Measurements from ENCODE around the gene ASPA.
"Not testable (repeated sequence)": the region's sequence is repeated elsewhere in the genome, so short reads cannot be mapped to it uniquely, and the experiment has no call there.

Gene ASPA

DNA sequence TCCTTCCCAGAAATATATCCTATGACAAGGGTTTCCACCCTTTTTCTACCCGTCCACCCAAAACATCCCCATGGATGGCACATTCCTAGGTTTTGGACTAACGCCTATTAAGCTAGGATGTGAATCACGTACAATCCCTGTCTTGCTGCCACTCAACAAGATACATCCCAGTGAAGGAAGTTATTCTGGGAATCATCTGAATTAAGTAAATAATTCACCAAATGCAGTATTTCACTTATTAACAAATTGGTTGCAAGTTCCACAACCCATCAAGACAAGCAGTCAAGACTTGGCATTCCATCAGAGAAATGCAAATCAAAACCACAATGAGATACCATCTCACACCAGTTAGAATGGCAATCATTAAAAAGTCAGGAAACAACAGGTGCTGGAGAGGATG lies 32.1 kb downstream of the ASPA start:
- DNase-seq (ENCODE audit: low spot score), result no peak

DNA sequence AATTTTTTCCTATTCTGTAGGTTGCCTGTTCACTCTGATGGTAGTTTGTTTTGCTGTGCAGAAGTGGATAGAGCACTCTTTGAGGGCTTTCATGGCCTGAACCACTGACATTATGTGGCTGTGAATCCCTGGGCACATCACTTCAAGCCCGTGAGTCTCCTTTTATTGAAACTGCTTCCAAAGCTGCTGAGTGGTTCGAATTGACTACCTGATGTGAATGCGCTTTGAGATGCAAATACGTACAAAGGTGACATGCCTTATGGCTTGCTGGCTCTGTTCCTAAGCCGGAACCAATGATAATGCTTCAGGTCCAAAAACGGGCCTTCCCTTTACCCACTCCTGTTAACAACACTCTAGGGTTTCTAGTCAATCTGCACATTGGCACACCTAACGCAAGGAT lies 34.3 kb downstream of the ASPA start:
- DNase-seq (ENCODE audit: low spot score), result no peak

DNA sequence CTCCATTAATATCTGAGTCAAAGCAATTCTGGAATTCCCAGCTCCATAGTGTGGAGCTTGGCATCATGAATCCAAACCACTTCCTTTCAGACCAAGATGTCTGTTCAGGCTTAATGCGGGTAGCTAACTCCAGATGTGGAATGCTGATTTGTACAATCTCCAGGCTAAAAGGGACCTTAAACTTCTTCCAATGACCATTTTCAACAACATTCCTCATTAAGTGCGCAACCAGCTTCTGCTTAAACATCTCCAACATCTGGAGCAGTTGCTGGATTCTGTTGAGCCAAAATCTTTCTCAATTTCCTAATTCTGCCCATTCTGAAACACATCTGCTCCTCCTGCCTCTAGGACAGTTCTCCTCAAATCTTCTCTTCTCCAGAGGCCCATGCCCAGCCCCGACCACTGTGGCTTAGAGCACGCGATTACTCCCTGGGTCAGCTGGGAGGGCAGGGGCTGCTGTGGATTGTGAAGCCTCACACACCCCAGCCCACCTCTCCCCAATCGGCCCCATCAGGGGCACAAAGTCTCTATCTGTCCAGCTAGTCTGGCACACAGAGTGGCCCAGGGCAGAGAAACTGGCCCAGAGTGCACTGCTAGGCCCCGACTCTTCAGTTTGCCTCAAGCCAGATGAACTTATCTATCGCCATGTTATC lies 36.2 kb downstream of the ASPA start:
- no peak for DNase-seq (ENCODE audit: low spot score)

DNA sequence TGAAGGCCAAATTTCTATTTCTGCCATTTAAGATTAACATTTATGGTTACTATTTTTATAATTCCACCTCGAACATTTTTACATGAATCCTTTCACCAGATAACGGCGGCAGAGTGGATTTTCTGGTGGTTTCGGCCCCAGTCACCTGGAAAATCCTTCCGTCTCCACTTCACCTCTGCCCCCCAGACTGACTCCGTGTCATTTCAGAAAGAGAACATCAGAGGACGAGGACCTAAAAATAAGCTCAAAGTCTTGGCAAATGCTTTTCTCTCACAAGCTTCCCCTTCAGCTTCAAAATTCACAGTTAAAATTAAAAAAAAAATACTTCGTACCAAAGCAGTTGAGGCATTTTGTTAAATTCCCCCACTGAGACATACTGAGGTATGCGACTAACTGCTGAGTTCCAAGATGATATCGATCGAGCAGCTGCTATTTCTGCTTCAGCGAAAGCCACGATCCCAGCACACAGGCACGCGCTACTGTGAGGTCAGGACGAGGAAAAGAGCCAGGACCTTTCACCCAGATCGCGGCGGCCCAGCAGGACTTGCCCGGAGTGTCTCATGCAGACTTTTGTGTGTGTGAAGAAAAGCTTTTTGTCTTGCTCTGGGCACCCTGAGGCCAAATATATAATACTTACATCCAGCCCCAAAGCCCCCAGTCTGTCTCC lies 36.8 kb downstream of the ASPA start:
- no peak for DNase-seq (ENCODE audit: low spot score)

DNA sequence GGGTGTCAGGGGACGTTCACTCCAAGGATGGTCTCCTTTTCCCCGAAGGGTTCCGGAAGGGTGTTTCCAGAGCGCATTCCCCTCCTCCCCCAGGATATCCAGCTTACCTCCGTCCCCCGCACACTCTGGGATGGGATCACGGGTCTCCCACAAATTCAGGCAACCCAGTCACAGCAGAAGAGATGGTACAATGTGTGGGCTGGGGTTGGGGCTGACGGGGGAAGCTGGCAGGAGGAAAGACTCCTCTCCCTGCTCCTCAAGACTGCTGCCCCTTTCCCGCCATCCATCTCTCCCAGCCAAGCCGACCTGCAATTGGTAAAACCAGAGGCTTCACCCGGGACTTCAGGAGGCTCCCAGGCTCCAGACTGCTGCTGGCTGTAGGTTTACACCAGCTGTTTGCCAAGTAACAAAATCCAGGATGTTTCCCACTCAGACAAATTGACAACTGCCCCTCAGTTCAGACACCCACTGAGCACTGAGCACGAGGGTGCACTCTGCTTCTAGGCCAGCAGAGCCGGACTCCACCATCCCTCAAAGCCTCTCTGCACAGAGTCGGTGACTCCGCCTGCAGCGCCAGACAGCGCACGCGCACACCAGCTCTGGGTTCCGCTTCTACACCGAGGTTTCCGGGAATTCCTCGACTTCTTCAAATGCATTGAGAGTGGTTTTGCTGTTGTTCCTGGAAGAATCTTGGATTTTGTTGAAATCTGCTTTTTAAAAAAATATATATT lies 37.7 kb downstream of the ASPA start:
- DNase-seq (ENCODE audit: low spot score), result no peak

DNA sequence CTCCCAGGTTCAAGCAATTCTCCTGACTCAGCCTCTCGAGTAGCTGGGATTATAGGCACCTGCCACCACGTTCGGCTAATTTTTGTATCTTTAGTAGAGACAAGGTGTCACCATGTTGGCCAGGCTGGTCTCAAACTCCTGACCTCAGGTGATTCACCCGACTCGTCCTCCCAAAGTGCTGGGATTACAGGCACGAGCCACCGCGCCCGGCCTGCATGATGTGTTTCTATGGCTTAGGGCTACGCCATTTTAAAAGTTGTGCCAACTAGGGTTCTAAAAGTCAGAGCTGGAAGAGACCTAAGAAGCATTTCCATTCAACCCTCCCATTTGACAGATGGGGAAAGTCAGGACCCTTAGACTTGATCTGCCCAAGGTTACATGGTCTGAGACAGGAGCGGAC lies 38.4 kb downstream of the ASPA start:
- not testable (repeated sequence) for DNase-seq (ENCODE audit: low spot score)

DNA sequence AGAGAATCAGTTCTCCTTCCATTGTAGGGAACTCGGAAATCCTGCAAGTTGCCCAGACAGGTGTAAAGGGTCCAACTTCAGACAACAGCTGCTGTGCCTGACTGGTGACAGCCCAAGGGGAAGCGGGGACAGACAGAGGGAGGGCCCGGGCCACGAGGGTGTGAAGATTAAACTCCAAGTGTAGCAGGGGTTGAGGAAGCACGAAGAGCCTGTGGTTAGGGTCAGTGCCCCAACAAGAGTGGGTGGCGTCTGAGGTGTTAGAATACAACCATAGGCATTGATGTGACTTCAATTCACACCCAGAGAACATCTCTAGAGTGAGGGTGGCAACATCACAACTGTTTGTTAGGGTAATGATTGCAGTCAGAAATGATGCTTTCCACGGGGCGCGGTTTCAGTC lies 39.1 kb downstream of the ASPA start:
- DNase-seq (ENCODE audit: low spot score), result no peak

DNA sequence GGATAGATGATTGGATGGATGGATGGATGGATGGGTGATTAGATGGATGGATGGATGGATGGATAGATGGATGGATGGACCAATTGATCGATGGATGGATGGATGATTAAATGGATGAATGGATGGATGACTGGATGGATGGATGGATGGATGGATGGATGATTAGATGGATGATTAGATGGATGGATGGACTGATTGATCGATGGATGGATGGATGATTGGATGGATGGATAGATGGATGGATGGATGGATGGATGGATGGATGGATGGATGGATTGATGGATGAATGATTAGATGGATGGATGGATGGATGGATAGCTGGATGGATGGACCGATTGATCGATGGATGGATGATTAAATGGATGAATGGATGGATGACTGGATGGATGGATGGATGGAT lies 43.7 kb downstream of the ASPA start:
- not testable (repeated sequence) for DNase-seq (ENCODE audit: low spot score)

DNA sequence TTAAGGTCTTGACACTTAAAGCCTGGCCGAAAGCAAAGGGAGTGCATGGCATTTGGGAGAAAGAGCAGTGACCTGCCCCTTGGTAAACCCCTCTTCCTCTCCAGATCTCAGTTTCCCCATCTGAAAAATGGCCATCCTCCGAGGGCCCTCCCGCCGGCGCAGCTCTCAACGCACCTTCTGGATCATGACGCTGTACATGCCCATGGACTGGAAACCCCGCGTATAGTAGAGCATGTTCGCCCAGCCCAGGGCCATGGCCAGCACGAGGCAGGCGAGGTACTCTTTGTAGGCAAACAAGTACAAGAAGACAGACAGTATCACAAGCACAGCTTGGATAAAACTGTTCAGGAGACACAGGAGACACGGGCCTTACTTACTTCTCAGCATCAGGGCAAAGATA lies 48.2 kb downstream of the ASPA start:
- no peak for DNase-seq (ENCODE audit: low spot score)

DNA sequence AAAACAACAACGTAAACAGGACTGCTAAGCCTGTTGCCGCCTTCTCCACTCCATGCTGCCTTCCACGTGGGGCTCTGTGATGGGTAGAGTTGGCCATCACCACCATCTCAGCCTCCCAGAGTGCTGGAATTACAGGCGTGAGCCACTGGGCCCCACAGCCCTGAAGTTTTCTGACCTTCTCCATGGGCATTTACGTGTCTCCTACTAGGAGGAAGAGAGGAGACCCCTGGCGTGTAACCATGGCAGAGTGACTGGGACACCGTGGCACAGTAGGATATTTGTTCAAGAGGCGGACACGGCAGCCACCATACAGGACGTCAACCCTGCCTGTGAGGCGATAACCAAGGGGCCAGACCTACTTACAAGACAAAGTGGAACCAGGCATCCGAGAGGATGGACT lies 50.7 kb downstream of the ASPA start:
- no peak for DNase-seq (ENCODE audit: low spot score)

DNA sequence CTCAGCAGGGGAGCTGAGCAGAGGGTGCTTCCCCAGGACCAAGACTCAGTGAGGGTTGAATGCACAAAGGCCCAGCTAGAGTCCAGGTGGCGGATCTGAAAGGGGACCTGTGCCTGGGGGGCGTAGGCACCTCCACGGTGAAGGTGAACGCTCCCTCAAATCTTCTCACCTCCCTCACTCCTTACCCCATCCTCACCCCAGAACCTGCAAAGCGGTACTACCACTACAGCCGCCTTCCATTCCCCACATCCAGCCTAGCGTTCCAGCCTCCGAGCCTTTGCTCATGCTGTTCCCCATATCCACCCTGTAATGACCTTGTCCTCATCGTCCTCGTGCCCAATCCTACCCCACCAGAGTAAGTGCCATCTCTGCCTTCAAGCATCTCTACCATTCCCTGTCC lies 51.2 kb downstream of the ASPA start:
- no peak for DNase-seq (ENCODE audit: low spot score)

DNA sequence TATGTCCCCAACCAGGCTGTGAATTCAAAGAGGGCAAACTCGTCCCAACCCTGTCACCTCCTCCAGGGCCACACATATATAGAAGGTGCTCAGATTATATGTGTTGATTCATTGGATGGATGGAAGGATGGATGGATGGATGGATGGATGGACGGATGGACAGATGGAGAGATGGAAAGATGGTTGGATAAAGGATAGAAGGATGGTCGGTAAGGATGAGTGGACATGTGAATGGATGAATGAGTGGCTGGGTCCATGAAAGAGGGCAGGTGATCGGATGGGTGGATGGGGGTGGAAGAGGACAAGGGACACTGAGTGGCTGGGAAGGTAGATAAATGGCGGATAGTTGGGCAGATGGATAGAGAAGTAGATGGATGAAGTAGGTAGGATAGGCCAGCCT lies 51.7 kb downstream of the ASPA start:
- DNase-seq (ENCODE audit: low spot score), result no peak

DNA sequence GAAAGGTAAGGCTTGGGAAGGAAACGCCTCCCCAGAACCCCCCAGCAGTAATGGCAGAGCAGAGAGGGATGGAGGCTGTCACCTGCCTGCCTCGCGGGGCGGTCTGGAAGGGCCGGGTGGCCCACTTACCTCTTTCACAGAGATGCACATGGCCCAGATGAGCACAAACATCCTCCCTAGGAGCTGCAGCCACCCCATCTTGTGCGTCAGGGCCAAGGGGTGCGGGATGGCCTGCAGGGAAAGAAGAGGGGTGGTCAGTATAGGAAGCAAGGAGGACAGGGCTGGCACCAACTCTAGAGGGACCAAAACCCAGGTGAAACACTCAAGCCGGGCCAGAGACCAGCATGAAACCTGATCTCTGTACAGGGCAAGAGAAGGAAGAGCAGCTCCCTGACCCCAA lies 52.1 kb downstream of the ASPA start:
- DNase-seq (ENCODE audit: low spot score), result no peak

DNA sequence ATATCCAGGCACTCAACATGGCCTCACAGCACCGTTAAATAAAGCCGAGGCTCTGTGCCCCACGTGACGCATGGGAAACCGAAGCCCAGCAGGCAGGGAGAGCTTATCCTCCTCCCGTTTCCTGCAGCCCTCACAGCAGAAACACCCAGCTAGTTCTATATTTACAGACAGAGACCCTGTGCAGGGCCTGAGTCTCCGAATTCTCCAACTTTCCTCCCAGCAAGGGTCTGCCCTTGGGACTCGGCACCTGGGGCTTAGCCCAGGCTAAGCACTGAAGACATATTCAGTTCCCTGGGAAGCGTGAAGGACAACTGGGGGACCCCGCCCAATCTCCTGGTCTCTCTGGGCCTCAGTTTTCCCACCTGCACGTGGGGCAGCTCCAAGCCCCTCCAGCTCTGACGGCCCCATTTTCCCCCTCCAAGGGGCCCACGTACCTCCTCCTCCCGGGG lies 52.6 kb downstream of the ASPA start:
- DNase-seq (ENCODE audit: low spot score), result no peak

DNA sequence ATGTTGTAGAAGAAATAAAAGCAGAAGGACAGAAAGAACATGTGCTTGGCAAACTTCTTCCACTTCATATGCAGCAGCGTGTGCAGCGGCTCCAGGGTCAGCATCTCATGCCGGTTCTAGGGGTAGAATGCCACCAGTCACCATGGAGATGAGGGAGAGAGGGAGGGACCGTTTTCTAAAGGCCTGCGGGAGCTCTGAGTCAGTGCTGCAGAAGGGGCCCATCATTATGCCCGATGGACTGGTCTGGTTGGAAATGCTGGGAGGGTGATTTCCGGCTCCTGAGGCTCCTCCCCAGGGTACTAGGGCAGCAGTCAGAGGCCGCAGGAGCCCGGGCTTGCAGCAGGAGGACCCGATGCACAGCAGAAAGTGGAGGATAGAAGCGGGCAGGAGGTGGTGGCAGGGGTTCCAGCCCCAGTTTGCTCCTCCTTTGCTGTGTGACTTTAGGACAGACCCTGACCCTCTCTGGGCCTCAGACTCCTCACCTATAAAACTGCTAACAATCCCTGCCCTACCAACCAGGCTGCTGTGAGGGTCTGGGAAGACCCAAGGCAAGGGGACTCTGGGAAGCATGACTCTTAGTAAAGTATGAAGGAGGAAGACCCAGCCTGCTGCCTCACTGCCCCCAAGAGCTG lies 53.2 kb downstream of the ASPA start:
- no peak for DNase-seq (ENCODE audit: low spot score)

DNA sequence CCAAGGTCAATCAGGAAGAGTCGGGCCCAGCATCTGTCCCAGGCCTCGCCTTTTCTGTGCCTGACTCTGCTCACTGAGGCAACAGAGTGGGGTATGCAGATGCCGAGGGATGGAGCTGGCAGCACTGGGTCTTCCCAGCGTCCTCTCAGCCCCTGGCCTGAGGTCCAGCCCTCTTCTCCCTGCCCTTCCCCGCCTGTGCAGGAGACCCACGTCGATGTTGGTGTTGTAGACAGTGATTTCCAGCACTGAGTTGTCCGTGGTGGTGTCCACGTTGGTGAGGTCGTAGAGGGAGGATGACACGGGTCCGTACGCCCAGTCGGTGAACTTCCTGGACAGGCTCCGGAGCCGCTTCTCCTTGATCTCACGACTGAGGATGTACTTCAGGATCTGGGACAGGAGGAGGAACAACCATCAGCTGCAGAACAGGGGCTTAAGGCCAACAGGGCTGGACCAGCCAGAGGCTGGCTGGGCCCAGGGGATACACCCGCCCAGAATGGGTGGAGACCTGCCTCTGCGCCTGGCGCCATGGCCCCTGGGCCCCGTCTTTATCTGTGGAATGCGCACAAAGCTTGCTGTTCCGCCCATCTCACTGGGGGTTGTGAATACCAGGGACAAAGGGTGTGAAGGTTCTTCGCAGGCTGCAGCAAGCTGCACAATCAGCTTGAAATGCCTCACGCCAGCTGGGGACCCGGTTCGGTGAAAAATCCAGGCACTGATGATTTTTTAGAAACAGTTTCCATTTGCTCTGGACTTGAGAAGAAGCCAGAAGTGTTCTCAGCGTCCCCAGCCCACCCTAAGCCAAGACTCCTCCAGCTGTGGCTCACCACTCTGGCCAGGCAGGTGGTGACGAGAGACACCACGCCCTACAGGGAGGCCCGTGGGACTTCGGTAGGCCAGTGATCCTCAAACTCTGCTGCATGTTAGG lies 54.3 kb downstream of the ASPA start:
- DNase-seq (ENCODE audit: low spot score), result no peak

DNA sequence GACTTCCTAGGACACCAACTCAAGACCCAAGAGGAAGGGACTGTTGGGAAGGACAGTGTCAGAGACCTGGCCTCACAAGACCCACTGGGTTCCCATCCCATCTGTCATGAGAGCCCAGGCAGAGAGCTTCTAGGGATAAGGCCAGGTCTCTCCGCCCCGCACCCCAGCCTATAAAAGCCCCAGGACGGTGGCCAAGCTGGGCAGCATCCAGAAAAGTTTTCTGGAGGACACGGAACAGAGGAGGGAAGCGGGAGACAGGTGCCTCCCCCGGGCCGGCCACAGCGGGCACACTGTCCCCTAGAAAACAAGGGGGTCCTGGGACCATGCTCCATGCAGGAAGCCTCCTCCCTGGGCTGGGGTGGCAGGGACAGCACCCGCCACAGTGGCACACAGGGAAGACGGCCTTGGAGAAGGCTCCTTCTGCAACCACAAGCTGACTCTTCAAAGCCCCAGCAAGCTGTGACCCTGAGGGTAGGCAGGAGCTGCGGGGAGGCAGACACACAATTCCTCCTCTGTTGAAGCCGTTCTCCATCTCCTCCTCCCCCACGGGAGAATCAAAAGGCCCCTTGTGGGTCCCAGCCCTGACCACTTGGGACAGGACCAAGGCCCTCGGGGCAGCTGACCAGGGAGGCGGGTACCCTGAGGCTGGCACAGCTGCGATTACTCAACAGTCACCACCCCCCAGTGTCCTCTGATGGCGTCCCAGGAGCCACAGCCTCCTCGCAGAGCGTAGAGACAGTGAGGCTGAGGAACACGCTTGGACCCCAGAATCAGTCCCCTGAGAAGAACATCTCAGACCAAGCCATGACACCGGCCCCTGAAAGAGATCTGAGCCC lies 55.7 kb downstream of the ASPA start:
- DNase-seq (ENCODE audit: low spot score), result no peak

DNA sequence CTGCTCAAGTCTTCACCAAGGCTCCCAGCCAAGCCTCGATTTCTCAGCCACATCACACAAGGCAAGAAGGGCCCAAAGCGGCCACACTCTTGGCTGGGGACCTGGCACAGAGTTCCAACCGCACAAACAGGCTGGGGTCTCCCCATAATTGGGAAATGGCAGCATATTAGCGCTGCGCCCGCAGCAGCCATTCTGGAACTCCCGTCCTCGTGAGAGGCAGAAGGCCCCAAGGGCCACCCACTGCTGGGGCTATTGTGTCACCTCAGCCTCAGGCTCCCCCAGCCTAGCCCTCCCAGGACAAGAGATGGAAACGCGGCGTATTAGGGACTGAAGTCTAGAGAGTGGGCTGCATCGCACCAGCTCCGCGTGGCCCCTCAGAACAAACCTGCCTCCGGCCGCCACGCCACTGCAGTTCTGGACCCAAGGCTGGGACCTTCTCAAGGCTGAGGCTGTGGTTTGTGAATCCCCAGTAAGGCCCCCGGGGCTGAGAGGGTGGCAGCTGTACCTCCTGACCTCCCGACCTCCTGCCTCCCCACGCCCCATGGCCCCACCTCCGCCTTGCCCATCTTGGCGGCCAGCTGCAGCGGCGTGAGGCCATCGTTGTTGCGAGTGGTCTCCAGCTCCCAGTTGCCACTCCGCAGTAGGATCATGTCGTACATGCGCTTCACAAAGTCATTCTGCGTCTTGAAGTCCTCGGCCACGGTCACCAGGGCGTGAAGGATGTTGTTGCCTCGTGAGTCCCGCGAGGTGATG lies 56.5 kb downstream of the ASPA start:
- no peak for DNase-seq (ENCODE audit: low spot score)

DNA sequence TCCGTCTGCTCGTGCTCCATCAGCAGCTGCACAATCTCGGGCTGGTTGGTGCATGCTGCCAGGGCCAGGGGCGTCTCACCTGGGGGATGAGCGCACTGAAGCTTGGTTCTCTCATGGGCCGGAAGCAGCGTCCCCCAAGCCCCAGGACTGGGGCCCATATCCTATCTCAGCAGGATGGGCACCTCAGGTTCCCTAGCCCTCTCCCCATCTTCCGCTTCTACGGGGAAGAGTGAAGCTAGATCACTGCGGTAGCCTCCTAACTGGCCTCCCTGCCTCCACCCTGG lies 57.0 kb downstream of the ASPA start:
- DNase-seq (ENCODE audit: low spot score), result no peak

DNA sequence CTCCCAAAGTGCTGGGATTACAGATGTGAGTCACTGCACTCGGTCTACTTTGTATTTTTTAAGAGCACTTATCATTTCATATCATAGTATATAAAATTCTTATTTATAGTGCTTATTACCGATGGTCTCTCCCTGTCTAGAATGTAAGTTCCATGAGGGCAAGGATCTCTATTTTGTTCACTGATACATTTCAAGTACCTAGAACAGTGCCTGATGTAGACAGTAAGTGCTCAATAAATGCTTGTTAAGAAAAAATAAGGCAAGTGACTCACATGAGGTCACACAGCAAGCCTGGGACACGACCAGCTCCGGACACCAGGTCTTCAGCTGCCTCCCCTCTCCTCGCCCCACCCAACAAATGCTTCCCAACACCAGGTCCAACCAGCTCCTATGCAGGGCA lies 58.0 kb downstream of the ASPA start:
- DNase-seq (ENCODE audit: low spot score), result no peak

DNA sequence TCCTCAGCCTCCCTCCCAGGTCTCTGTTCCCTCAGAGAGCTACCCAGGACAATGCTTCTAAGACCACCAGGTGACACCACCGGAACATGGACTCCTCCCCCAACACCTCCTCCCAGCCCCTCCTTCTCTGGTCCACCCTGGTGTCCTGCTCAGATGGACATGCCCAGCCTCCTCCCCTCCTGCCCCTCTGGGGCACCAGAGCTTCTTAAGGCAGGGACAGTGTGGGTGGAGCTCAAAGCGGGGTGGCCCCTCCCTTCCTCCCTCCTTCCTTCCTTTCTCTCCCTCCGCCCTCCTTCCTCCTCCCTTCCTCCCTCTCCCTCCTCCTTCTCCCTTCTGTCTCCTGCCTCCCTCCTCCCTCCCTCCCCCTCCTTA lies 59.1 kb downstream of the ASPA start:
- no peak for DNase-seq (ENCODE audit: low spot score)
